DND-41 (cell line): ENCODE measurements around the gene NCAM2.
"Not testable (repeated sequence)": the region's sequence is repeated elsewhere in the genome, so short reads cannot be mapped to it uniquely, and the experiment has no call there.

Source experiments
- ATAC-seq: fragments of 200-7000 bp; cut with Tn5 transposase; 3 replicates; pipeline ENCODE4 v1.9.1; 2021; ENCODE audit warnings: low read depth; ENCODE audit not compliant: insufficient read depth
- DNase-seq: peaks from one replicate; pipeline ENCODE4 v3.0.0-alpha.2; 2020
- H2AFZ ChIP-seq: 2 replicates; pipeline ENCODE4 v1.6.0; 2012; ENCODE audit warnings: low read depth, low read length
- H3K27ac ChIP-seq: 2 replicates; pipeline ENCODE4 v1.5.1; 2012; ENCODE audit warnings: low read length, inconsistent platforms
- H3K27me3 ChIP-seq: fragments of 200-600 bp; sonication (generic); 2 replicates; pipeline ENCODE4 v1.6.0; 2012; ENCODE audit warnings: low read length, mild to moderate bottlenecking, inconsistent platforms; ENCODE audit not compliant: insufficient read depth, poor library complexity
- H3K36me3 ChIP-seq: 2 replicates; pipeline ENCODE4 v1.5.1; 2012; ENCODE audit warnings: low read length, inconsistent platforms; ENCODE audit not compliant: insufficient read depth
- H3K4me1 ChIP-seq: 2 replicates; pipeline ENCODE4 v1.5.1; 2012; ENCODE audit warnings: mild to moderate bottlenecking, low read length; ENCODE audit not compliant: insufficient read depth
- H3K4me2 ChIP-seq: 2 replicates; pipeline ENCODE4 v1.6.0; 2012; ENCODE audit warnings: mild to moderate bottlenecking, moderate library complexity, low read length, inconsistent platforms; ENCODE audit not compliant: insufficient read depth
- H3K4me3 ChIP-seq, 2 experiments: fragments of 200-600 bp in 1 of 2; shearing (Covaris generic) in 1 of 2; 2 replicates each; pipeline ENCODE4 v1.5.1; 2012 to 2016; ENCODE audit warnings: inconsistent platforms in 2 of 2, low read length in 2 of 2, mild to moderate bottlenecking in 2 of 2, low read depth in 1 of 2, moderate library complexity in 1 of 2
- H3K79me2 ChIP-seq: 2 replicates; pipeline ENCODE4 v1.6.0; 2012; ENCODE audit warnings: low read length, inconsistent platforms; ENCODE audit not compliant: insufficient read depth
- H3K9ac ChIP-seq: 2 replicates; pipeline ENCODE4 v1.6.0; 2012; ENCODE audit warnings: low read depth, mild to moderate bottlenecking, inconsistent platforms, low read length, moderate library complexity
- H3K9me3 ChIP-seq: 2 replicates; pipeline ENCODE4 v1.5.1; 2012; ENCODE audit warnings: low read length, moderate library complexity, mild to moderate bottlenecking, inconsistent platforms; ENCODE audit not compliant: insufficient read depth, severe bottlenecking
- H4K20me1 ChIP-seq: 2 replicates; pipeline ENCODE4 v1.6.0; 2012; ENCODE audit warnings: low read length; ENCODE audit not compliant: insufficient read depth
- CTCF ChIP-seq: IDR thresholded peaks from 2 replicates; pipeline ENCODE4 v1.5.1; 2012; ENCODE audit warnings: borderline replicate concordance, low read length, moderate library complexity, mild to moderate bottlenecking; ENCODE audit not compliant: poor library complexity, severe bottlenecking; ENCODE audit errors: extremely low read depth
- EZH2 ChIP-seq: IDR thresholded peaks from 3 replicates; pipeline ENCODE4 v1.6.1; 2012; ENCODE audit warnings: borderline replicate concordance, low read depth, mild to moderate bottlenecking, moderate library complexity, low read length, inconsistent platforms; ENCODE audit not compliant: severe bottlenecking

Gene NCAM2

GRCh38 chr21:21146587-21147373 lies 148.6 kb downstream of the NCAM2 start:
- Histone ChIP-seq H3K9me3 (no peaks in the 10 kb centered on the region), H3K79me2 (no peaks in the 10 kb centered on the region), H3K36me3 (no peaks in the 10 kb centered on the region), H3K4me3 (no peak overlapping the region), H4K20me1 (no peaks in the 10 kb centered on the region), H3K27me3 (no peaks in the 10 kb centered on the region), H2AFZ (no peak overlapping the region), H3K4me2 (no peak overlapping the region), H3K27ac (no peak overlapping the region), H3K9ac (no peak overlapping the region), H3K4me1 (no peaks in the 10 kb centered on the region)
- TF ChIP-seq CTCF (no peak), EZH2 (no peak)
- ATAC-seq (no peak), DNase-seq (no peak)

GRCh38 chr21:21147374-21147745 lies 149.2 kb downstream of the NCAM2 start:
- no peaks in the 10 kb centered on the region for H3K27me3 ChIP-seq
- no peaks in the 10 kb centered on the region for H3K36me3 ChIP-seq
- no peaks in the 10 kb centered on the region for H3K9me3 ChIP-seq
- no peak for ATAC-seq
- no peak overlapping the region for H3K27ac ChIP-seq
- H3K9ac ChIP-seq, result no peak overlapping the region
- H3K79me2 ChIP-seq, result no peaks in the 10 kb centered on the region
- H3K4me3 ChIP-seq, result no peak overlapping the region
- no peak for DNase-seq
- H2AFZ ChIP-seq, result no peak overlapping the region
- TF ChIP-seq CTCF (no peak), EZH2 (no peak)
- H3K4me2 ChIP-seq, result no peak overlapping the region
- no peaks in the 10 kb centered on the region for H3K4me1 ChIP-seq
- H4K20me1 ChIP-seq, result no peaks in the 10 kb centered on the region

- no peak overlapping the region for H3K4me3 ChIP-seq
- H3K4me2 ChIP-seq, result no peak overlapping the region
- H3K9me3 ChIP-seq, result no peaks in the 10 kb centered on the region
- no peaks in the 10 kb centered on the region for H4K20me1 ChIP-seq
- H3K27me3 ChIP-seq, result no peaks in the 10 kb centered on the region
- H3K27ac ChIP-seq, result no peak overlapping the region
- no peaks in the 10 kb centered on the region for H3K36me3 ChIP-seq
- TF ChIP-seq EZH2, result no peak
- TF ChIP-seq CTCF, result no peak
- H3K9ac ChIP-seq, result no peak overlapping the region
- no peaks in the 10 kb centered on the region for H3K79me2 ChIP-seq
- ATAC-seq (no peak), DNase-seq (no peak)
- H2AFZ ChIP-seq, result no peak overlapping the region
- no peaks in the 10 kb centered on the region for H3K4me1 ChIP-seq
Measured at GRCh38 chr21:21148009-21148408, 149.8 kb downstream of the NCAM2 start.

- Histone ChIP-seq H3K4me2 (no peak overlapping the region), H3K27ac (no peak overlapping the region), H3K4me1 (no peaks in the 10 kb centered on the region), H3K9me3 (no peaks in the 10 kb centered on the region), H3K27me3 (no peaks in the 10 kb centered on the region), H3K9ac (no peak overlapping the region), H3K79me2 (no peaks in the 10 kb centered on the region), H3K4me3 (no peak overlapping the region), H2AFZ (no peak overlapping the region), H4K20me1 (no peaks in the 10 kb centered on the region), H3K36me3 (no peaks in the 10 kb centered on the region)
- TF ChIP-seq CTCF (no peak), EZH2 (no peak)
- no peak for ATAC-seq
- no peak for DNase-seq
Measured at GRCh38 chr21:21148514-21148913, 150.3 kb downstream of the NCAM2 start.

- H2AFZ ChIP-seq, H3K9ac ChIP-seq: not testable (repeated sequence)
Measured at GRCh38 chr21:21149445-21149844, 151.2 kb downstream of the NCAM2 start.

More at GRCh38 chr21:21149445-21149844, 151.2 kb downstream of the NCAM2 start:
- H3K79me2 ChIP-seq, H3K9me3 ChIP-seq, H4K20me1 ChIP-seq, H3K27ac ChIP-seq, H3K36me3 ChIP-seq, H3K27me3 ChIP-seq, H3K4me3 ChIP-seq, H3K4me1 ChIP-seq, ATAC-seq, DNase-seq, H3K4me2 ChIP-seq: not testable (repeated sequence)
